Measurements from ENCODE around the gene BHLHA15. TPM values are rescaled to one million over a fixed set of nuclear protein-coding genes. Genes with fewer than 3 reads are reported as not detected.

BHLHA15 gene
- total RNA-seq, 1 donor from 2014 or later = 0.57 TPM

DNA sequence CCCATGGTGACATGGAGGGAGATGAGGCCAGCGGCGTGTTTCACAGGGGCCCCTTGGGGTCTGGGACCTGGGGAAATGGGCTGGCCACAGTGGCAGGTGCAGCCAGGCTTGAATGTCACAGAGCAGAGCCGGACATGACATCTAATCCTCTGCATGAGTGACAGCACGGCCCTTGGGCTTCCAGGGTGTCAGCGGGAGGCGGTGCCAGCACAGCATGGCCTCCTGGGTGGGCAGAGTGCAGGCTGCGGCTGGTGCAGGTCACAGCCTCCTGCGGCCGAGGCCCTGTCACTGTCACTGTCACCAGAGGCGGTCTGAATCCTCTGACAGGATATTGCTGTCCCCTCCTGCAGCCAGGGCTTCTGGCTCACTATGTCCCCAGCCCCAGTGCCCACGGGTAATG is 18.2 kb downstream of the BHLHA15 start:
- no peaks in the 10 kb centered on the region for H3K27me3 Mint-ChIP-seq (ENCODE audit: insufficient read depth)
- H3K9me3 Mint-ChIP-seq = no peaks in the 10 kb centered on the region
- H3K36me3 Mint-ChIP-seq (ENCODE audit: low read depth) = peaks cover 16% of the 10 kb centered on the region
- no peaks in the 10 kb centered on the region for H3K4me1 Mint-ChIP-seq (ENCODE audit: low read depth)
- DNase-seq (ENCODE audit: low spot score) = no peak
- intact Hi-C loops (cut with micrococcal nuclease) = no loop called here
- no peak overlapping the region for H3K4me3 Mint-ChIP-seq
- no peak overlapping the region for H3K27ac Mint-ChIP-seq

DNA sequence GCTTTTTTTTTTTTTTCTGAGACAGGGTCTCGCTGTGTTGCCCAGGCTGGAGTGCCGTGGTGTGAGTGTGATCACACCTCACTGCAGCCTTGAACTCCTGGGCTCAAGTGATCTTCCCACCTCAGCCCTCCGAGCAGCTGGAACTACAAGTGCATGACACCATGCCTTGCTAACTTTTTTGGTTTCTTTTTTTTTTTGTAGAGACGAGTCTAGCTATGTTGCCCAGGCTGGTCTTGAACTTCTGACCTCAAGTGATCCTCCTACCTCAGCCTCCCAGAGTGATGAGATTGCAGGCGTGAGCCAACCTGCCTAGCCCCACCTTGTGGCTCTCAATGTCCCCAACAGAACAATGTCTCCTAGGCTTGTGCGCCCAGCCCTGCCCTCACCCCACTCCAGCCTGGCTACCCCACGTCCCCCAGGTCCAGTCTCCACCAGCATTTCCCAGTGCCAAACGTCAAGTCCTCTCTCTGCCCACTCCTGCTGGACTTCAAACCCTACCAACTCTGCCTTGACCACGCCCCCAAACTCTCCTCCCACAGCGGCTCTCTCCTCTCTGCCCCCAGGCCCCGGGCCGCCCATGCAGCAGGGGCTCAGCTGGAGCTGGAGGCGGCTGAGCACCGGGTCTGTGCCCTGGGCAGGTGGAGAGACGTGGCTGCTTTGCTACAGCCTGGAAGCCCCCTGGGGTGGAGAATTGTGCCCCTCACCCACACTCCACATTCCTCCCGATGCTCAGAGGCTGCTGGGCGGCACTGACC is 18.9 kb downstream of the BHLHA15 start:
- no peak overlapping the region for H3K4me3 Mint-ChIP-seq
- no peak for DNase-seq (ENCODE audit: low spot score)
- peaks cover 18% of the 10 kb centered on the region for H3K36me3 Mint-ChIP-seq (ENCODE audit: low read depth)
- H3K27me3 Mint-ChIP-seq (ENCODE audit: insufficient read depth) = no peaks in the 10 kb centered on the region
- no peak overlapping the region for H3K27ac Mint-ChIP-seq
- H3K9me3 Mint-ChIP-seq = no peaks in the 10 kb centered on the region
- intact Hi-C loops (cut with micrococcal nuclease) = no loop called here
- H3K4me1 Mint-ChIP-seq (ENCODE audit: low read depth) = no peaks in the 10 kb centered on the region

DNA sequence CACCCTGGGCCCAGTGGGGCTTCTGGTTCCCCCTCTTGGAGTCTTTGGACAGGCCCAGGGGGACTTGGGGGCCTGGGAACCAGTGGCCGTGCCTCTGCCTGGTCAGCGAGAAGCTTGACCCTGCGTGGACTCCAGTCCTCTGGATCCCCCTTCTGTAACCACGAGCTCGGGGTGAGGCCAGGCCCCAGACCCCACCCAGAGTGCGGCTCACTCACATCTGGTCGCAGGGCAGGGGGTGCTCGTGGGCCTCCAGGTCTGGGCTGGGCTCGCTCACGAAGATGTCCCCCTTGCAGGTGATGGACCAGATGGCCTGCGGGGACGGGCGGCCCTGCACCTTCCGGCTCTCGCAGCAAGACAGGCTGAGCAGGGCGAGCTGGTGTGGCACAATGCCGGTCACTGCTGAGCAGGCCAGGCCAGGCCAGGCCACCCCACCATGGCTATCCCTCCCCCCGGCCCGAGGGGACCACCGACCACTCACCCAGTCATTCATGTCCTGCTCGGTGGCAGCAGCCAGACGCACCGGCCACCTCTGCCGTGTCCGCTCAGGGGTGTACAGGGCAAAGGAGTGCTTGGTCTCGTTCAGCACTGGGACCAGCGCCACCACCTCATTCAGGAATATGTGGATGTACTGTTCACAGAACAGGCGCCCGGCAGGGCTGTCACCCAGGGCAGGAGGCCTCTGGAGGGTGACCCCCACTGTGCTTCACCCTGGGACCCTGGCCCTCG is 19.7 kb downstream of the BHLHA15 start:
- peaks cover 14% of the 10 kb centered on the region for H3K36me3 Mint-ChIP-seq (ENCODE audit: low read depth)
- intact Hi-C loops (cut with micrococcal nuclease) = no loop called here
- no peak for DNase-seq (ENCODE audit: low spot score)
- no peak overlapping the region for H3K27ac Mint-ChIP-seq
- no peaks in the 10 kb centered on the region for H3K4me1 Mint-ChIP-seq (ENCODE audit: low read depth)
- H3K4me3 Mint-ChIP-seq = no peak overlapping the region
- H3K27me3 Mint-ChIP-seq (ENCODE audit: insufficient read depth) = no peaks in the 10 kb centered on the region
- H3K9me3 Mint-ChIP-seq = no peaks in the 10 kb centered on the region

DNA sequence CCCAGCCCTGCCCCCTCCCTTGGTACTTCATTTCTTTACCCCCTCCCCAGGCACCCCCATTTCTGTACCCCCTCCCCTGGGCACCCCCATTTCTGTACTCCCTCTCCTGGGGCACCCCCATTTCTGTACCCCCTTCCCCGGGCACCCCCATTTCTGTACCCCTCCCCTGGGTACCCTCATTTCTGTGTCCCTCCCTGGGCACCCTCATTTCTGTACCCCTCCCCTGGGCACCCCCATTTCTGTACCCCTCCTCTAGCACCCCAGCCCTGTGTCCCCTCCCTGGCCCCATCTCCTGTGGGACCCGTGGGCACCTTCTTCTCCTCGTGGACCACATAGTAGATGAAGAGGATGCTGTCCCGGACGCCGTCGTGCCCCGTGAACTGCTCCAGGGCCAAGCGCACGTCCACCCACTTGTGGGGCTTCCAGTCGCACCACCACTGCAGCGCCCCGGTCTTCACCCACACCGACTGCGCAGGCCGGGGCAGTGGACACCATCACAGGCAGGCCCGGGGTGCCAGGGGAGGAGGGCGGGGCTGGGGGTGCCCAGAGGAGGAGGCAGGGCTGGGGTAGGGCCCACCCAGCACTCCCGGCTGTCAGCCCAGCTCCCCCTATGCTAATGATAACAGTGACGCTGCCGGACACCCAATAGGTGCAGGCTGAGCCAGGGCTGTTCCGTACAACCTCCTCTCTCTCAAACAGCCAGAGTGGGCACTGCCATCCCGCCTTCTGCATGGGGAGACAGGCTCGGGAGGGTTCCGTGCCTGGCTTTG is 20.4 kb downstream of the BHLHA15 start:
- peaks cover 10% of the 10 kb centered on the region for H3K36me3 Mint-ChIP-seq (ENCODE audit: low read depth)
- H3K27me3 Mint-ChIP-seq (ENCODE audit: insufficient read depth) = no peaks in the 10 kb centered on the region
- intact Hi-C loops (cut with micrococcal nuclease) = no loop called here
- no peaks in the 10 kb centered on the region for H3K4me1 Mint-ChIP-seq (ENCODE audit: low read depth)
- H3K27ac Mint-ChIP-seq = no peak overlapping the region
- H3K9me3 Mint-ChIP-seq = no peaks in the 10 kb centered on the region
- H3K4me3 Mint-ChIP-seq = no peak overlapping the region
- DNase-seq (ENCODE audit: low spot score) = no peak

DNA sequence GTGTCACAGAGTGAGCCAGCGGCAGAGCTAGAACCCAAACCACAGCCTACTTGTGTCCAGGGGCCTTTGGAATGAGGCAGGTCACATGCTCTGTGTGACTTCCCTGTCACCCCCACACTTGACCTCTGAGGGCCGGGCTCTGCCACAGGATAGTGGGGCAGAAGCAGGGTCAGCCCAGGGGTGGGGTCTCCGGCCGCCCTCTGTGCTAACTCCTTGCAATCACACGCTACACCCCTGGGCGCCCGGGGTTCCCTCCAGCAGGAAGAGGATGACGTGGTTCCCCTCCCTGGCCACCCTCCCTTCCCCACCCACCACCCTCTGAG is 21.0 kb downstream of the BHLHA15 start:
- Mint-ChIP-seq H3K9me3 (no peaks in the 10 kb centered on the region), H3K4me3 (no peak overlapping the region), H3K27ac (no peak overlapping the region), H3K4me1 (ENCODE audit: low read depth) (no peaks in the 10 kb centered on the region), H3K36me3 (ENCODE audit: low read depth) (peaks cover 10% of the 10 kb centered on the region), H3K27me3 (ENCODE audit: insufficient read depth) (no peaks in the 10 kb centered on the region)
- no peak for DNase-seq (ENCODE audit: low spot score)
- intact Hi-C loops (cut with micrococcal nuclease) = no loop called here

DNA sequence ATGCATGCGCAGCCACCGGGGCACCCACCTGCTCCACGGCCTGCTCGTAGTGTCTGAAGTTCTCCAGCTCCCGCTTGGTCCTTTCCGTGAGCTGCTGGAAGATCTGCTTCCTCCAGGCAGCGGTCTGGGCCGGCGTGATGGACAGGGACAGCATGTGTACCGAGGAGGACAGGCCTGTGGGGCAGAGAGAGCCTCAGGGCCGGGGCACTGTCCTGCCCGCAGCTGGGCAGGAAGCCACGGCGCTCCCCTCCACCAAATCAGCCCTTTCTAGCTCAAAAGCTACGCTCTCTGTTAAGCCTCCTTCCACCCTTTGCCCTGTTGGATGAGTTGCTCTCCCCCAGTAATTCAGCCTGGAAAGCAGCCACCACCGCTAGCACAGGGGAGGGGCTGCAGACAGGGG is 21.6 kb downstream of the BHLHA15 start:
- no peak overlapping the region for H3K27ac Mint-ChIP-seq
- intact Hi-C loops (cut with micrococcal nuclease) = no loop called here

DNA sequence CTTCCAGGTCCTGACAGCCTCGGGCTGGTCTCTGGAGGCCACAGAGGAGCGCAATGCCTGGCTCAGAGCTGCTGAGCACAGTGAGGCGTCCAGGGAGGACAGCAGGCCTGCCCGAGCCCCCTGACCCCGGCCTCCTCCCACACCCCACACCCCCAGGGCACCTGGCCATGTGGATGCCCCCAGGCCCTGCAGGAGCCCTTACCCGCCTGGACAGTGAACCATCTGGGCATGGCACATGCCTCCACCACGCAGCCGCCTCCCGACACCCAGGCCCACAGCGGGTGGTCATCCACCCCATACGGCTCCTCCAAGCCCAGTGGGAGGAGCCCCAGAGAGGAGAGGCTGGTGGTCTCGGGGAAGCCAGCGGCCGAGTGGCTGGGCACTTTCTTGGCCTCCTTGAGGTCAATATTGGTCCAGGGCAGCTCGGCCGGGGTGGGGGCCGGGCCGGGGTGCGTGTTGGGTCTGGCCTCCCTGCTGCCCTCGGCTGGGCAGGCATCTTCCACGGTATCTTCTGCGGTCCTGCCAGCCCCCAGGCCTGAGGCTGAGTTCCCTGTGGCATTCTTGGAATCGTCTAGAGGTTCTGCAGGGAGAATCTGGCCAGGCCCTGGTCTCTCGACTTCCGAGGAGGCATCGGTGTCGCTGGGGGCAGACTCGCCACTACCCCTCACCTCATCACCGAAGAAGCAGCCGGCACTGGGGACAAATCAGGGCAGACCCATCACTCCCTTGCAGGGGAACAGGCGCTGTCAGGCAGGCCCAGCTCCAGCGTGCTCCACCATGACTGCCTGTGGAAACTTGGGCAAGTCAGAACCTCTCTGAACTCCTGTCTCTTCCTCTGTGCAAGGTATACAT is 22.2 kb downstream of the BHLHA15 start:
- H3K4me1 Mint-ChIP-seq (ENCODE audit: low read depth) = no peaks in the 10 kb centered on the region

More for the DNA sequence above, 21.6 kb downstream of the BHLHA15 start:
- Mint-ChIP-seq H3K36me3 (ENCODE audit: low read depth) (peaks cover 6% of the 10 kb centered on the region), H3K9me3 (no peaks in the 10 kb centered on the region), H3K27me3 (ENCODE audit: insufficient read depth) (no peaks in the 10 kb centered on the region), H3K4me3 (no peak overlapping the region), H3K4me1 (ENCODE audit: low read depth) (no peaks in the 10 kb centered on the region)
- no peak for DNase-seq (ENCODE audit: low spot score)

DNA sequence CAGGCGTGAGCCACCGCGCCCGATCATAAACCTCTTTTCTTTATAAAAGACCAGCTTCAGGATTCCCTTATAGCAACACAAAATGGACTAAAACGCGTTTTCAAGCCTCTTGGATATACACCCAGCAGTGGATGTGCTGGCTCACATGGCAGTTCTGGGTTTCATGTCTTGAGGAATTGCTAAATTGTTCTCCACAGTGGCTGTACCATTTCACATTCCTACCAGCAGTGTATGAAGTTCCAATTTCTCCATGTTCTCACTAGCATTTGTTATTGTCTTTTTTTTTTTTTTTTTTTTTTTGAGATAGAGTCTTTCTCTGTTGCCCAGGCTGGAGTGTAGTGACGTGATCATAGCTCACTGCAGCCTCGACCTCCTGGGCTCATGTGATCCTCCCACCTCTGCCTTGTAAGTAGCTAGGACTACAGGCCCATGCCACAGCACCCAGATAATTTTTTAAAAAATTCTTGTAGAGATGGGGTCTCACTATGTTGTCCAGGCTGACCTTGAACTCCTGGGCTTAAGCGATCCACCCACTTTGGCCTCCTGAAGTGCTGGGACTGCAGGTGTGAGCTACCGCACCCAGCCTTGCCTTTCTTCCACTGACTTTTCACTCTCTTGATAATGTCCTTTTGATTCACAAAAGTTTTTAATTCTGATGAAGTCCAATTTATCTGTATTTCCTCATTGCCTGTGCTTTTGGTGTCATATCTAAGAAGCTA is 23.3 kb downstream of the BHLHA15 start:
- Mint-ChIP-seq H3K4me3 (no peak overlapping the region), H3K4me1 (ENCODE audit: low read depth) (no peaks in the 10 kb centered on the region), H3K27ac (no peak overlapping the region), H3K36me3 (ENCODE audit: low read depth) (peaks cover 15% of the 10 kb centered on the region), H3K27me3 (ENCODE audit: insufficient read depth) (no peaks in the 10 kb centered on the region), H3K9me3 (no peaks in the 10 kb centered on the region)
- intact Hi-C loops (cut with micrococcal nuclease) = no loop called here
- no peak for DNase-seq (ENCODE audit: low spot score)

More for the DNA sequence above, 22.2 kb downstream of the BHLHA15 start:
- DNase-seq (ENCODE audit: low spot score) = no peak
- Mint-ChIP-seq H3K36me3 (ENCODE audit: low read depth) (peaks cover 5% of the 10 kb centered on the region), H3K9me3 (no peaks in the 10 kb centered on the region), H3K27me3 (ENCODE audit: insufficient read depth) (no peaks in the 10 kb centered on the region), H3K27ac (no peak overlapping the region), H3K4me3 (no peak overlapping the region)
- intact Hi-C loops (cut with micrococcal nuclease) = no loop called here

DNA sequence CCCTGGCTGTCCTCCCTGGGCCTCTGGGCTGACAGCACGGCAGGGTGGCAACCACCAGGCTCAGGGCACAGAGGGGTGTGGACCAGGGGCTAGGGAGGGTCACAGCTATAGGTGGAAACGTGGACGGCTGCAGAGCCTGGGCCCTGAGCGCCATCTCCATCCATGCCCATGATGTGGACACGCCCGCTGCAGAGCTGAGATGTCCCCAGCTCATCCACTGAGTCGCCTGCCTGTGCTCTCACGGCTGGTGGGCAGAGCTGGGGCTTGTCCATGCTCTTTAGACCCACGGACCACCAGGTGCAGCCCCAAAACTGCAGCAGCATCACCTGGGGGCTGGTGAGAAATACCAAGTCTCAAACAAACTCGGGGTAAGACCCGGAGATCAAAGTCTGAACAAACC is 24.7 kb downstream of the BHLHA15 start:
- Mint-ChIP-seq H3K4me1 (ENCODE audit: low read depth) (no peaks in the 10 kb centered on the region), H3K36me3 (ENCODE audit: low read depth) (peaks cover 20% of the 10 kb centered on the region), H3K27ac (no peak overlapping the region), H3K4me3 (no peak overlapping the region), H3K9me3 (no peaks in the 10 kb centered on the region), H3K27me3 (ENCODE audit: insufficient read depth) (no peaks in the 10 kb centered on the region)
- intact Hi-C loops (cut with micrococcal nuclease) = no loop called here
- DNase-seq (ENCODE audit: low spot score) = no peak

DNA sequence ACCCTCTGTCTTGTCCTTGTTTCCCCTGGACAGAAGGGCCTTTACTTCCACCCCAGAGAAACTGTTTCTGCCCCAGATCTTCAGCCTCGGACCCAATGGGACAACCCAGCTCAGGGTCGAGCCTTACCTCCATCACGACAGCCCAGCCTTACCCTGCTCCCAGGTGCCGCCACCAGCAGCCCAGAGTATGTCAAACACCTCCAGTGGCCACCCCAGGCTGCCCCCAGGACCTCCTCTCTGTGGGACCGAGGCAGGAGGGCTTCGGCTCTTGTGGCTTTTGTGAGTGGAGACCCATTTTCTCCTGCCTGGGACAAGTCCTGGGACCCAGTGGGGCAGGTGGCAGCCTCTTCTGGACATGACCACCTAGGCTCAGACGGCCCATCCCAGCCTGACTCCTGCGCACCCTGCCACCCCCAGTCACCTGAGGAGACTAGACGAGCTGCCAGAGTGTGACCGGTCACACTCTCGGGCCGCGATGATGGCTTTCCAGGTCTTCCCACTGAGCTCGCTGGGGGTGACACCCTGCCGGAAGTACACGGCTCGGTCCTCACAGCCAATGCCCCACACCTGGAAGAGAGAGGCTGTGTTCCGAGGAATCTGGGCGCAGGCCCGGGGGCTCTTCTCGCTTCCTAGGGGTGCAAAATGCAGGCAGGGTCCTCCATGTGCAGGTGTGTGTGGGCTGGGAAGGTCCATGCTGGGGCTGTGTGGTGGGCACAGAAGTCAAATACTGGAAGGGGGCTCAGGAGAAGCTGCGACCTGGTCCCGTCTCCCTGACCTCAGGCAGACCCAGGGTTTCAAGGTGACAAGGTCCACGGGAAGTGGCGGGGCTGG is 25.3 kb downstream of the BHLHA15 start:
- no peaks in the 10 kb centered on the region for H3K9me3 Mint-ChIP-seq
- no peaks in the 10 kb centered on the region for H3K27me3 Mint-ChIP-seq (ENCODE audit: insufficient read depth)
- intact Hi-C loops (cut with micrococcal nuclease) = no loop called here
- peaks cover 23% of the 10 kb centered on the region for H3K36me3 Mint-ChIP-seq (ENCODE audit: low read depth)
- no peak overlapping the region for H3K27ac Mint-ChIP-seq
- H3K4me1 Mint-ChIP-seq (ENCODE audit: low read depth) = no peaks in the 10 kb centered on the region
- H3K4me3 Mint-ChIP-seq = no peak overlapping the region
- DNase-seq (ENCODE audit: low spot score) = no peak

DNA sequence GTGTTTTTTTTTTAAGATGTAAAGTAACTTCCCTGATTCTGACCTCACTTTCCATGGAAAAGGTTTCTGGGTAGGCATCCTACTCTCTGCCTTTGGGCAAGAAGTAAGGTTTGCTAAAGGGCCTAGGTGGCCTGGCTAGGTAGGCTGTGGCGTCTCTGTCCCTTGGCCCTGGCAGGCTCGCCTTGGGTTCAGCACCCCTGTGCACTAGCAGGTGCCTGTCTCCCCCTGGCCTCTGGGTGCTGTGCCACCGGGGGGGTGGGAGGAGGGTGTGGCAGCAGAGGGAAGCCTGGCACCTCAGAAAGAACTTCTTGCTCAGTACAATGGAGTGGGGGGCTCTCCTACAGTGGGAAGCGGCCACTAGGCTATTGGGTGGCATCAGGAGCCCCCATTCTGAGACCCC is 26.8 kb downstream of the BHLHA15 start:
- Mint-ChIP-seq H3K4me1 (ENCODE audit: low read depth) (no peaks in the 10 kb centered on the region), H3K27ac (no peak overlapping the region), H3K9me3 (no peaks in the 10 kb centered on the region), H3K4me3 (no peak overlapping the region), H3K27me3 (ENCODE audit: insufficient read depth) (no peaks in the 10 kb centered on the region), H3K36me3 (ENCODE audit: low read depth) (peaks cover 28% of the 10 kb centered on the region)
- DNase-seq (ENCODE audit: low spot score) = no peak
- intact Hi-C loops (cut with micrococcal nuclease) = no loop called here
